A673 (cell line): Measurements from ENCODE around the gene HMG20A. TPM values are rescaled to one million over a fixed set of nuclear protein-coding genes. Genes with fewer than 3 reads are reported as not detected.

ENCODE experiments used
- BruUV-seq: library from RNA; stranded (reverse); fragments of 400-500 nt; replicated peaks from 2 replicates; lab custom pipeline; 2021; lab: Mats Ljungman, UMichigan
- CTCF ChIA-PET: fragments of 300-600 bp; sonication (Branson Sonifier 250); formaldehyde crosslinking; loops from one replicate; lab custom pipeline; 2022; ENCODE audit warnings: antibody characterized with exemption; lab: Charles Lee
- POLR2A ChIA-PET: fragments of 300-600 bp; sonication (Branson Sonifier 250); formaldehyde crosslinking; loops from one replicate; lab custom pipeline; 2022; ENCODE audit warnings: antibody characterized with exemption; ENCODE audit not compliant: low non-redundant PET; lab: Charles Lee
- DNase-seq: peaks from one replicate; pipeline ENCODE4 v3.0.0-alpha.2; 2015; ENCODE audit warnings: low spot score
- H3K27ac ChIP-seq: fragments of 200-600 bp; sonication (generic); 2 replicates; pipeline ENCODE4 v1.5.1; 2016; ENCODE audit warnings: mixed run types, low read depth, mild to moderate bottlenecking, mixed read lengths, antibody characterized with exemption, low read length; ENCODE audit not compliant: poor library complexity, severe bottlenecking
- H3K27me3 ChIP-seq: fragments of 200-600 bp; sonication (generic); replicated peaks from 2 replicates; pipeline ENCODE4 v1.6.1; 2017; ENCODE audit warnings: mixed run types, low read depth, mild to moderate bottlenecking, mixed read lengths, antibody characterized with exemption, low read length; ENCODE audit not compliant: insufficient read depth, poor library complexity
- H3K36me3 ChIP-seq: fragments of 200-600 bp; sonication (generic); 2 replicates; pipeline ENCODE4 v1.6.1; 2016; ENCODE audit warnings: mixed run types, mild to moderate bottlenecking, mixed read lengths, antibody characterized with exemption, low read length; ENCODE audit not compliant: insufficient read depth, poor library complexity, severe bottlenecking
- H3K4me1 ChIP-seq: fragments of 200-600 bp; sonication (generic); 2 replicates; pipeline ENCODE4 v1.6.1; 2017; ENCODE audit warnings: mixed run types, mild to moderate bottlenecking, mixed read lengths, antibody characterized with exemption, low read length; ENCODE audit not compliant: insufficient read depth, poor library complexity, severe bottlenecking
- H3K4me3 ChIP-seq: fragments of 200-600 bp; sonication (generic); 2 replicates; pipeline ENCODE4 v1.5.1; 2016; ENCODE audit warnings: low read depth, mixed run types, mild to moderate bottlenecking, mixed read lengths, low read length; ENCODE audit not compliant: poor library complexity, severe bottlenecking
- H3K9me3 ChIP-seq: fragments of 200-600 bp; sonication (generic); 2 replicates; pipeline ENCODE4 v1.6.1; 2016; ENCODE audit warnings: mixed run types, low read depth, mild to moderate bottlenecking, mixed read lengths, antibody characterized with exemption, low read length; ENCODE audit not compliant: poor library complexity, severe bottlenecking
- EZH2 ChIP-seq: fragments of 200-600 bp; sonication (generic); IDR thresholded peaks from 2 replicates; pipeline ENCODE4 v1.6.1; 2017; ENCODE audit warnings: borderline replicate concordance, low read depth, mild to moderate bottlenecking, mixed read lengths, antibody characterized with exemption, low read length; ENCODE audit not compliant: poor library complexity, severe bottlenecking
- intact Hi-C: fragments of 100-400 bp; cut with micrococcal nuclease; formaldehyde crosslinking; loops from one replicate; pipeline ENCODE4 v1.10.0; 2022; ENCODE audit not compliant: unreplicated experiment
- total RNA-seq: library from RNA; stranded (reverse); gene quantifications from 2 replicates; pipeline ENCODE4 v1.2.3, GENCODE V29; 2021
- TF ChIP-seq, protein P1 (sequence below): fragments of 300-800, 200-600 bp; sonication (generic); conservative IDR thresholded peaks from 2 replicates; pipeline ENCODE4 v1.5.1; 2017; ENCODE audit warnings: low read depth, mild to moderate bottlenecking, antibody characterized with exemption, low read length, moderate library complexity, mixed read lengths

Gene HMG20A
- total RNA-seq, 1 experiment from 2014 or later: 43.2 TPM

DNA sequence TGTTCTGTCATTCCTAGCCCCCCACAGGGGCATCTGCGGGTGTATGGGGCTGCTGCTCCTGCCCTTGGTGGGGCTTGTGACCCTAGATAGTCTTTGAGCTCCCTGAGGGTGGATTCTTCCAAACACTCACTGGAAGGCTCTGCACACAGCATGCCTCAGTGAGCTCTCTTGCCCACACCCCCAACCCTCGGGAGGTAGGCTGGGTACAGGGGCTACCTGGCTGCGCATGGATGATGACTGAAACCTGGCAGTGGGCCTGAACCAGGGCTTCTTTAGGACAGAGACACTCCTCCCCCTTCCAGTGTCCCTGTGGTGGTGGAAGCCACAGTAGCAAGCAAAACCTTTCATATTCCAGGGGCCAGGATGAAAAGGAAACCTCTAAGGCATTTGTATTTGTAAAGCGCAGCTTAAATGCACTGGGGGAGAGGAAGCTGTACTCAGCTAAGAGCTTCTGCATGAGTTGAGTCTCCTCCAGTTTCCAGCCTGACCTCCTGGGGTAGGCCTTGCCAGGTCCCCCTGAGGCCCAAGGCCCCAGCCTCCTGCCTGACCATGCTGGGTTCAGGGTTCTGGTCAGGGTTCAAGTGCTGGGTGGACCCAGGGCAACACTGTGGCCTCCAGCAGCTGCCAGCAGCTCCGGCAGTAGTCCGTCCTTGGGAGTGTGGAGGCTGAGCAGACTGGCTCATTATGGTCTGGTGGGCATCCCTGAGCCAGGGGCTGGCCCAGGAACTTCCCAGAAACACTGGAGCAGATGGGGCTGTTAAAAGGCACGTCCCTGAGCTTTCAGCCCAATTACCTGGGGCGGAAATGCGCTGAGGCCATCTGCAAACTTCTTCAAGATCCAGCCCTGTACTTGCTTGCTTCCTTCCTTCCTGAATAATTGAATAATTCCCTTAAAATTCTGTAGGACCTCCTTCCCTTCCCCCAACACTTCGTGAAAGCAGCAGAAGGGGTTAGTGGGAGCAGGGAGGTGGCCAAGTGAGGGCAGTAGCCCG, 89.7 kb downstream of the HMG20A start:
- Histone ChIP-seq H3K27ac (no peak overlapping the region), H3K4me3 (no peak overlapping the region), H3K4me1 (peaks cover 21% of the 10 kb centered on the region), H3K9me3 (no peaks in the 10 kb centered on the region), H3K36me3 (no peaks in the 10 kb centered on the region), H3K27me3 (no peaks in the 10 kb centered on the region)
- intact Hi-C loops: no loop called here
- POLR2A ChIA-PET: interaction anchor here (0.5 kb wide), 1 partner anchor 26 kb away, joined by 5 read pairs; no protein-coding TSS in a partner anchor
- TF ChIP-seq EZH2: no peak
- TF ChIP-seq, protein P1, sequence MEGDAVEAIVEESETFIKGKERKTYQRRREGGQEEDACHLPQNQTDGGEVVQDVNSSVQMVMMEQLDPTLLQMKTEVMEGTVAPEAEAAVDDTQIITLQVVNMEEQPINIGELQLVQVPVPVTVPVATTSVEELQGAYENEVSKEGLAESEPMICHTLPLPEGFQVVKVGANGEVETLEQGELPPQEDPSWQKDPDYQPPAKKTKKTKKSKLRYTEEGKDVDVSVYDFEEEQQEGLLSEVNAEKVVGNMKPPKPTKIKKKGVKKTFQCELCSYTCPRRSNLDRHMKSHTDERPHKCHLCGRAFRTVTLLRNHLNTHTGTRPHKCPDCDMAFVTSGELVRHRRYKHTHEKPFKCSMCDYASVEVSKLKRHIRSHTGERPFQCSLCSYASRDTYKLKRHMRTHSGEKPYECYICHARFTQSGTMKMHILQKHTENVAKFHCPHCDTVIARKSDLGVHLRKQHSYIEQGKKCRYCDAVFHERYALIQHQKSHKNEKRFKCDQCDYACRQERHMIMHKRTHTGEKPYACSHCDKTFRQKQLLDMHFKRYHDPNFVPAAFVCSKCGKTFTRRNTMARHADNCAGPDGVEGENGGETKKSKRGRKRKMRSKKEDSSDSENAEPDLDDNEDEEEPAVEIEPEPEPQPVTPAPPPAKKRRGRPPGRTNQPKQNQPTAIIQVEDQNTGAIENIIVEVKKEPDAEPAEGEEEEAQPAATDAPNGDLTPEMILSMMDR: no peak
- BruUV-seq: no TSS peak
- no peak for DNase-seq
- CTCF ChIA-PET: no interaction called here

DNA sequence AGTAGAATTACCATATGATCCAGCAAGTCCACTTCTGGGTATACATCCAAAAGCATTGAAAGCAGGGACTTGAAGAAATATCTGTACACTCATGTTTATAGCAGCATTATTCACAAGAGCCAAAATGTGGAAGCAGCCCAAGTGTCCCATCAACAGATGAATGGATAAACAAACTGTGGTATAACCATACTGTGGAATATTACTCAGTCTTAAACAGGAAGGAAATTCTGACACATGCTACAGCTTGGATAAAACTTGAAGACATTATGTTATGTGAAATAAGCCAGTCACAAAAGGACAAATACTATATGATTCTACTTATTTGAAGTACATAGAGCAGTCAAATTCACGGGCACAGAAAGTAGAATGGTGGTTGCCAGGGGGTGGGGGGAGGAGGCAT, 91.2 kb downstream of the HMG20A start:
- Histone ChIP-seq H3K4me1 (peaks cover 12% of the 10 kb centered on the region), H3K36me3 (no peaks in the 10 kb centered on the region), H3K27ac (no peak overlapping the region), H3K4me3 (no peak overlapping the region), H3K27me3 (no peaks in the 10 kb centered on the region), H3K9me3 (no peaks in the 10 kb centered on the region)
- ChIA-PET POLR2A (no interaction called here), CTCF (no interaction called here)
- TF ChIP-seq, protein P1: no peak
- no peak for TF ChIP-seq EZH2
- BruUV-seq: no TSS peak
- intact Hi-C loops: no loop called here
- no peak for DNase-seq

DNA sequence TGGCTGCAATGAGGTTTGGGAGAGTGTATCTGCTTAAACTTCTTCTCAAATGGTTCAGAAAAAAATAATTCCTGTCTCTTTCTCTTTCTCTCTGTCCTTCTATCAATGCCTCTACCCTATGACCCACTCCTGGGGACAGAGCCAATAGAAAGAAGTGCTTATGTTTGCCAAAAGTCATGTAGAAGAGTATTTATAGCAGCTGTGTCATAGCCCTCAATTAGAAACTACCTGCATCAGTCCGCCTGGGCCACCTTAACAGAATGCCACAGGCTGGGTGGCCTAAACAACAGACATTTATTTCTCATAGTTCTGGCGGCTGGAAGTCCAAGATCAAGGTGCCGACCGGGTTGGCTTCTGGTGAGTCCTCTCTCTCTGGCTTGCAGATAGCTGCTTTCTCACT, 92.5 kb downstream of the HMG20A start:
- no peaks in the 10 kb centered on the region for H3K4me1 ChIP-seq
- TF ChIP-seq EZH2: no peak
- TF ChIP-seq, protein P1: no peak
- no peaks in the 10 kb centered on the region for H3K36me3 ChIP-seq
- no peaks in the 10 kb centered on the region for H3K27me3 ChIP-seq
- ChIA-PET CTCF (no interaction called here), POLR2A (no interaction called here)
- no peak overlapping the region for H3K4me3 ChIP-seq
- H3K9me3 ChIP-seq: no peaks in the 10 kb centered on the region
- no peak for DNase-seq
- intact Hi-C loops: no loop called here
- H3K27ac ChIP-seq: no peak overlapping the region
- BruUV-seq: no TSS peak
